Endodermal cell (in vitro differentiated cells): ENCODE data around the gene TRIM38. TPM values are rescaled to one million over a fixed set of nuclear protein-coding genes. Genes with fewer than 3 reads are reported as not detected.

Experiments
- DNase-seq: peaks from one replicate; pipeline ENCODE4 v3.0.0-alpha.2; 2017
- H3K27ac ChIP-seq: 2 replicates; pipeline ENCODE4 v1.5.1; 2013; ENCODE audit warnings: mild to moderate bottlenecking, low read depth, low read length, moderate library complexity
- H3K27me3 ChIP-seq: 2 replicates; pipeline ENCODE4 v1.6.1; 2013; ENCODE audit warnings: mild to moderate bottlenecking, low read length, moderate library complexity; ENCODE audit not compliant: insufficient read depth, control insufficient read depth, poor library complexity, severe bottlenecking
- H3K36me3 ChIP-seq: 2 replicates; pipeline ENCODE4 v1.7.0; 2013; ENCODE audit warnings: mild to moderate bottlenecking, low read length, moderate library complexity; ENCODE audit not compliant: control insufficient read depth, insufficient read depth
- H3K4me1 ChIP-seq: one replicate; pipeline ENCODE4 v1.7.0; 2013; ENCODE audit warnings: low read length; ENCODE audit not compliant: control insufficient read depth, insufficient read depth
- H3K4me3 ChIP-seq: 2 replicates; pipeline ENCODE4 v1.5.1; 2013; ENCODE audit warnings: mild to moderate bottlenecking, low read length, moderate library complexity
- H3K9ac ChIP-seq: 2 replicates; pipeline ENCODE4 v1.6.1; 2013; ENCODE audit warnings: mild to moderate bottlenecking, low read length, moderate library complexity; ENCODE audit not compliant: poor library complexity, severe bottlenecking; ENCODE audit errors: extremely low read depth
- H3K9me3 ChIP-seq: 2 replicates; pipeline ENCODE4 v1.6.1; 2013; ENCODE audit warnings: mild to moderate bottlenecking, low read length, moderate library complexity; ENCODE audit not compliant: control insufficient read depth
- H3K27ac Mint-ChIP-seq: 2 replicates; pipeline ENCODE4 v1.8.0; 2020; ENCODE audit warnings: mixed read lengths
- H3K27me3 Mint-ChIP-seq: 2 replicates; pipeline ENCODE4 v1.8.0; 2021; ENCODE audit warnings: mild to moderate bottlenecking, mixed read lengths; ENCODE audit not compliant: insufficient read depth
- H3K36me3 Mint-ChIP-seq: 2 replicates; pipeline ENCODE4 v1.8.0; 2020; ENCODE audit warnings: low read depth, mixed read lengths
- H3K4me1 Mint-ChIP-seq: 2 replicates; pipeline ENCODE4 v1.8.0; 2020; ENCODE audit warnings: mixed read lengths
- H3K4me3 Mint-ChIP-seq: 2 replicates; pipeline ENCODE4 v1.8.0; 2020; ENCODE audit warnings: mild to moderate bottlenecking, moderate library complexity, mixed read lengths
- H3K9me3 Mint-ChIP-seq: 2 replicates; pipeline ENCODE4 v1.8.0; 2020; ENCODE audit warnings: mild to moderate bottlenecking, mixed read lengths
- WGBS, 2 experiments: methylation state at CpG; one replicate each; pipeline versions ENCODE4 v1.1.5 to v1.1.7; 2013; ENCODE audit warnings: missing lambda C conversion rate in 2 of 2, mixed read lengths in 1 of 2; ENCODE audit not compliant: insufficient coverage in 1 of 2, insufficient read length in 1 of 2; 5-methylcytosine and 5-hydroxymethylcytosine counted together
- total RNA-seq, 2 donors: library from RNA; stranded (reverse); fragmentation: NEBNext Ultra II Directional in 1 of 2; extraction: Animal tissue kit (Norgen Biotek cat#: 25700) in 1 of 2; gene quantifications; 2 replicates in 1 of 2; 3 replicates in 1 of 2; pipeline ENCODE4 v1.2.1, GENCODE V29; 2021
- TF ChIP-seq, protein P1 (sequence below): fragments of 200-600 bp; sonication (generic); conservative IDR thresholded peaks from 2 replicates; pipeline ENCODE4 v1.5.0; 2021; ENCODE audit warnings: antibody characterized with exemption, mild to moderate bottlenecking

The TRIM38 gene
- total RNA-seq, 2 donors from 2014 or later = 4.2 to 4.4 TPM

DNA sequence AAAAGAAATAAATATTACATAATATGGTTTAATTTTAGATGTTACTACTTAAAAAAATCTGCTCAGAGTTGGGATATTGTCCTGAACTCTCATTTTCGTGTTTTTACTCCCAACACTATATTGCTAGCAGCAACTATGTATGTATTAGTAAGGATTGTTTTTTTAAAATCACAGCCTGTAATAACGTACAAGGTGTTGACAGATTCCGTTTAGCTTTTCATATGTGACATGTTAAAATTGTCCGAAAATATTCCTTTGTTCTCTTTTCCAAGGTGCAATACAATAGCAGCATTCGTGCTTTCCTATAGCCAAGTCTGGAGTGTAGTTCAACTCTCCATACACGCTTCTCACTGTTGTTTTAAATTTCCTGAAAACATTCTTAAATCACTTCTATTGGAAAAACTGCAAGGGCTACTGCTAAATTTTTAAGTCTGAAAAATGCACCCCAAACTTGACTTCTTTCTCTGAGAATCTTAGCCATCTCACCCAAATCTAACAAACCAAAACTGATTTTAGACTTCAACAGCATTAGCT lies 65.7 kb downstream of the TRIM38 start:
- no peaks in the 10 kb centered on the region for H3K9me3 Mint-ChIP-seq

GRCh38 chr6:26028746-26029569 lies 66.4 kb downstream of the TRIM38 start:
- peak overlapping the region; percentile 96 for H3K27ac Mint-ChIP-seq
- peak overlapping the region; percentile 28 for H3K9ac ChIP-seq
- H3K4me3 Mint-ChIP-seq = peak overlapping the region; percentile 85

More for the DNA sequence above, 65.7 kb downstream of the TRIM38 start:
- no peak for DNase-seq
- peak overlapping the region; percentile 33 for H3K27ac ChIP-seq
- no peaks in the 10 kb centered on the region for H3K36me3 Mint-ChIP-seq
- H3K4me1 Mint-ChIP-seq = peaks cover 54% of the 10 kb centered on the region
- H3K9me3 ChIP-seq = no peaks in the 10 kb centered on the region
- TF ChIP-seq, protein P1, sequence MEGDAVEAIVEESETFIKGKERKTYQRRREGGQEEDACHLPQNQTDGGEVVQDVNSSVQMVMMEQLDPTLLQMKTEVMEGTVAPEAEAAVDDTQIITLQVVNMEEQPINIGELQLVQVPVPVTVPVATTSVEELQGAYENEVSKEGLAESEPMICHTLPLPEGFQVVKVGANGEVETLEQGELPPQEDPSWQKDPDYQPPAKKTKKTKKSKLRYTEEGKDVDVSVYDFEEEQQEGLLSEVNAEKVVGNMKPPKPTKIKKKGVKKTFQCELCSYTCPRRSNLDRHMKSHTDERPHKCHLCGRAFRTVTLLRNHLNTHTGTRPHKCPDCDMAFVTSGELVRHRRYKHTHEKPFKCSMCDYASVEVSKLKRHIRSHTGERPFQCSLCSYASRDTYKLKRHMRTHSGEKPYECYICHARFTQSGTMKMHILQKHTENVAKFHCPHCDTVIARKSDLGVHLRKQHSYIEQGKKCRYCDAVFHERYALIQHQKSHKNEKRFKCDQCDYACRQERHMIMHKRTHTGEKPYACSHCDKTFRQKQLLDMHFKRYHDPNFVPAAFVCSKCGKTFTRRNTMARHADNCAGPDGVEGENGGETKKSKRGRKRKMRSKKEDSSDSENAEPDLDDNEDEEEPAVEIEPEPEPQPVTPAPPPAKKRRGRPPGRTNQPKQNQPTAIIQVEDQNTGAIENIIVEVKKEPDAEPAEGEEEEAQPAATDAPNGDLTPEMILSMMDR = no peak
- H3K4me1 ChIP-seq = peaks cover 26% of the 10 kb centered on the region
- WGBS, 2 experiments = 73 to 74% methylated on average over 5 to 6 of the region's 6 CpGs
- H3K27me3 Mint-ChIP-seq = no peaks in the 10 kb centered on the region
- H3K4me3 ChIP-seq = peak overlapping the region; percentile 57
- H3K36me3 ChIP-seq = no peaks in the 10 kb centered on the region
- H3K9ac ChIP-seq = peak overlapping the region; percentile 28
- peak overlapping the region; percentile 85 for H3K4me3 Mint-ChIP-seq
- H3K27ac Mint-ChIP-seq = peak overlapping the region; percentile 97
- no peaks in the 10 kb centered on the region for H3K27me3 ChIP-seq

GRCh38 chr6:26029570-26029856 lies 66.9 kb downstream of the TRIM38 start:
- peak overlapping the region; percentile 15 for H3K9ac ChIP-seq
- Mint-ChIP-seq H3K27me3 (no peaks in the 10 kb centered on the region), H3K4me3 (peak overlapping the region; percentile 85), H3K9me3 (no peaks in the 10 kb centered on the region), H3K27ac (peak overlapping the region; percentile 96), H3K4me1 (peaks cover 50% of the 10 kb centered on the region), H3K36me3 (no peaks in the 10 kb centered on the region)
- no peaks in the 10 kb centered on the region for H3K9me3 ChIP-seq
- H3K27me3 ChIP-seq = no peaks in the 10 kb centered on the region
- TF ChIP-seq, protein P1 = no peak
- H3K4me3 ChIP-seq = peak overlapping the region; percentile 88
- DNase-seq = no peak
- no peak overlapping the region for H3K27ac ChIP-seq
- H3K4me1 ChIP-seq = peaks cover 26% of the 10 kb centered on the region
- no peaks in the 10 kb centered on the region for H3K36me3 ChIP-seq

More at GRCh38 chr6:26028746-26029569, 66.4 kb downstream of the TRIM38 start:
- H3K36me3 Mint-ChIP-seq = no peaks in the 10 kb centered on the region
- H3K27me3 Mint-ChIP-seq = no peaks in the 10 kb centered on the region
- H3K4me1 Mint-ChIP-seq = peaks cover 50% of the 10 kb centered on the region
- peak; percentile 83 for DNase-seq
- peak overlapping the region; percentile 33 for H3K27ac ChIP-seq
- H3K36me3 ChIP-seq = no peaks in the 10 kb centered on the region
- peak overlapping the region; percentile 88 for H3K4me3 ChIP-seq
- WGBS, 2 experiments = 11 to 14% methylated on average over 5 to 10 of the region's 10 CpGs
- TF ChIP-seq, protein P1 = no peak
- no peaks in the 10 kb centered on the region for H3K9me3 Mint-ChIP-seq
- peaks cover 26% of the 10 kb centered on the region for H3K4me1 ChIP-seq
- H3K27me3 ChIP-seq = no peaks in the 10 kb centered on the region
- no peaks in the 10 kb centered on the region for H3K9me3 ChIP-seq
